ENCODE measurements around the gene MYO1E. TPM values are rescaled to one million over a fixed set of nuclear protein-coding genes. Genes with fewer than 3 reads are reported as not detected.
"Not testable (repeated sequence)": the region's sequence is repeated elsewhere in the genome, so short reads cannot be mapped to it uniquely, and the experiment has no call there.

Gene MYO1E
- total and polyA plus RNA-seq, 4 donors, result 28.7 to 46.1 (median 38.7) TPM

DNA sequence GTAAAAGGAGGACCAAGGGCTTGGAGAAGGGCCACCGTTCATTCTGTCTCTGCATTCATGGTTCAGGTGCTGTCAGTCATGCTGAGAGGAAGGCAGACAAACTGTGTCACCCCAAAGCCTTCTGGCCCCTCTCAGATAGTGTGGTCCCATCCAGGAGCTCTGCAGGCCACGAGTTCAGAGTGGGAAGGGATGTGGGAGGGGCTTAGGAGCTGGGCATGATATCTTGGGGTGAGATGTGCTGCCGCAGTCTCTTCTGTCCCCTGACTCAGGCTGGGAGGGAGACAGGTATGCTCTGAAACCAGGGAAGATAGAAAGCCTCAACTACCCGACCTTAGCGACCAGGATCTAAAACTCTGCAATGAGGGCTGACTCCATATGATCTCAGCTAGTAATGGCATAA lies 19.6 kb upstream of the MYO1E start:
- 71% methylated on average over 4 of the region's 5 CpGs for WGBS (ENCODE audit: insufficient coverage)
- Histone ChIP-seq H3K4me1 (ENCODE audit: control insufficient read depth, insufficient read depth, low read length) (no peaks in the 10 kb centered on the region), H3K27ac (ENCODE audit: low read depth, low read length) (no peak overlapping the region), H3K36me3 (ENCODE audit: control insufficient read depth, insufficient read depth, low read length) (no peaks in the 10 kb centered on the region), H3K9me3 (ENCODE audit: control insufficient read depth, insufficient read depth, low read length) (no peaks in the 10 kb centered on the region), H3K27me3 (ENCODE audit: control insufficient read depth, insufficient read depth, low read length) (no peaks in the 10 kb centered on the region), H3K4me3 (ENCODE audit: low read depth, low read length) (no peak overlapping the region)
- no peak for DNase-seq (ENCODE audit: low read depth in 4 of 6, low spot score in 6 of 6)

DNA sequence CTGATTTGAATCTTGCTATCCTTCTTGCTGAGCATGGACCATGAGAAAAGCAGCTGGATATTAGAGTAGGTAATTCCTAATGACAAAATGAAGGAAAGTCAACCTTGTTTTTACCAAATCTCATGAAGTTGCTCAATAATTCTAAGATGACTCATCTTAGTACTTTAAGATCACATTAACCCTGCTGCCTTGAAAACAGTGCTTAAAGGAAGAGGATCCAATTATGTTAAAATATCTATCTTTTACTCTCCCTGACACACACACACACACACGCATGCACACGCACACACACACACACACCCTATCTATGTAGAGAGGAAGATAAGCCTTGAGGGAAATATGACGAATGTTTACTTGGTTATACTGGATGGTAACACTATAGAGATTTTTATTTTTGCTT lies 16.0 kb upstream of the MYO1E start:
- Histone ChIP-seq H3K36me3 (ENCODE audit: control insufficient read depth, insufficient read depth, low read length) (no peaks in the 10 kb centered on the region), H3K4me1 (ENCODE audit: control insufficient read depth, insufficient read depth, low read length) (no peaks in the 10 kb centered on the region), H3K27ac (ENCODE audit: low read depth, low read length) (no peak overlapping the region), H3K9me3 (ENCODE audit: control insufficient read depth, insufficient read depth, low read length) (no peaks in the 10 kb centered on the region), H3K4me3 (ENCODE audit: low read depth, low read length) (no peak overlapping the region), H3K27me3 (ENCODE audit: control insufficient read depth, insufficient read depth, low read length) (no peaks in the 10 kb centered on the region)
- WGBS (ENCODE audit: insufficient coverage), result no CpG with 5 or more reads among the region's 3 CpGs
- no peak for DNase-seq (ENCODE audit: low read depth in 4 of 6, low spot score in 6 of 6)

DNA sequence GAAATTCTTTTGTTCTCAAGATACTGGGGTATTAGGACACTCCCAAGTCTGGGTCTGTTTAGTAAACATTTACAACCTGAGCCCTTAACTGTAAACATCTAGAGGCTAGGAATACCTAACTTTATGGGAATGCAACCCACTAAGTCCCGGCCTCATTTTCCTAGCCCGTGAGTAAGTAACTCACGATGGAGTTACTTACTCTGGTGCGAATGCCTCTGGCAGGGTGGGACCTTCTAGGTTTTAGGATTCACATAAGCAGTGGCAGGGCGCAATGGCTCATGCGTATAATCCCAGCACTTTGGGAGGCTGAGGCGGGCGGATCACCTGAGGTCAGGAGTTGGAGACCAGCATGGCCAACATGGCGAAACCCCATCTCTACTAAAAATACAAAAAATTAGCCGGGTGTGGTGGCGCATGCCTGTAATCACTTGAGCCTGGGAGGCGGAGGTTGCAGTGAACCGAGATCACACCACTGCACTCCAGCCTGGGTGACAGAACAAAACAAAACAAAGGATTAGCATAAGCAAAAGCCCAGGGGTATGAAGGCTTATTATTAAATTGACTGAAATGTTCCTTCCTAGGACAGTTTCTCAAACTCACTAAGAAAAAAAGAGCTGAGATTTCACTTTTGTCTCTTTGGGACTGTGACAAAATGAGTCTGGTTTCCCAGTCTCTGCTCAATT lies 14.7 kb upstream of the MYO1E start:
- not testable (repeated sequence) for H3K9me3 ChIP-seq (ENCODE audit: control insufficient read depth, insufficient read depth, low read length); H3K4me1 ChIP-seq (ENCODE audit: control insufficient read depth, insufficient read depth, low read length); DNase-seq (ENCODE audit: low read depth in 4 of 6, low spot score in 6 of 6); H3K27ac ChIP-seq (ENCODE audit: low read depth, low read length); H3K36me3 ChIP-seq (ENCODE audit: control insufficient read depth, insufficient read depth, low read length); H3K4me3 ChIP-seq (ENCODE audit: low read depth, low read length); H3K27me3 ChIP-seq (ENCODE audit: control insufficient read depth, insufficient read depth, low read length)
- 95% methylated on average over 8 of the region's 13 CpGs for WGBS (ENCODE audit: insufficient coverage)

DNA sequence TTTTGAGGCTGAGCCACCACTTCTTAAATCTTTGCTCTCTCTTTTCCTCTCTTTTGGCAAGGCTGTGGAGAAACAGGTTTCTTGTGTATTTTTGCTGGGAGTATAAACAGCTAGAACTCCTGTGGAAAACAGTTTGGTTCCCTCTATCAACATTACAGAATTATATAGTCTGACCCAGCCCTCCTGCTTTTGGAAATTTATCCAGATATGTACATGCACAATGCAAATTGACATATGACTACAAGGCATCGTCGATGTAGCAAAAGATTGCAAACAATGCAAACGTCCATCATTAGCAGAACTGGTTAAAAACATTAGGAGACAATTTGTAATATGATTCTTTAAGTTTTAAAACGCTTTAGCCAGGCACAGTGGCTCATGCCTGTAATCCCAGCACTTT lies 12.5 kb upstream of the MYO1E start:
- 71% methylated on average over 1 of the region's 4 CpGs for WGBS (ENCODE audit: insufficient coverage)
- no peak overlapping the region for H3K27ac ChIP-seq (ENCODE audit: low read depth, low read length)
- no peaks in the 10 kb centered on the region for H3K9me3 ChIP-seq (ENCODE audit: control insufficient read depth, insufficient read depth, low read length)
- no peaks in the 10 kb centered on the region for H3K27me3 ChIP-seq (ENCODE audit: control insufficient read depth, insufficient read depth, low read length)
- H3K36me3 ChIP-seq (ENCODE audit: control insufficient read depth, insufficient read depth, low read length), result no peaks in the 10 kb centered on the region
- no peak overlapping the region for H3K4me3 ChIP-seq (ENCODE audit: low read depth, low read length)
- H3K4me1 ChIP-seq (ENCODE audit: control insufficient read depth, insufficient read depth, low read length), result no peaks in the 10 kb centered on the region
- DNase-seq (ENCODE audit: low read depth in 4 of 6, low spot score in 6 of 6), result no peak

DNA sequence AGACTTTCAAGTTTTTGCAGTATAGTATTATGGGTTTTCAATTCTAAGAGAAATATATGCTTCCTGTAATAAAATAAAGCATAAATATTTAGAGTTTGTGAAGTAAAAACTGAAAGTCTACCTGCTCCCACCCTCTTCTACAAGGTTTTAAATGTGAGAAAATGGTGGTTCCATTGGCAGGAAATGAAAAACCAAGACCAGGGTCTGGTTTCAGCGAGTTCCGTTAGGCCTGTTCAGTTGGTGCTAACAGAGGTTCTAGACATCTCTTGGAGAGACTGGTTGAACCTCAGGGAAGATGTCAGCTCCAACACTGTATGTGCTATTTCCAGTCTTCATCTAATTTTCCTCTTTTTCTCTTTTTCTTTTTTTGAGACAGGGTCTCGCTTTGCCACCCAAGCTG lies 11.8 kb upstream of the MYO1E start:
- 100% methylated on average over 1 of the region's 3 CpGs for WGBS (ENCODE audit: insufficient coverage)
- no peak for DNase-seq (ENCODE audit: low read depth in 4 of 6, low spot score in 6 of 6)
- no peaks in the 10 kb centered on the region for H3K9me3 ChIP-seq (ENCODE audit: control insufficient read depth, insufficient read depth, low read length)
- H3K27me3 ChIP-seq (ENCODE audit: control insufficient read depth, insufficient read depth, low read length), result no peaks in the 10 kb centered on the region
- no peak overlapping the region for H3K27ac ChIP-seq (ENCODE audit: low read depth, low read length)
- H3K4me3 ChIP-seq (ENCODE audit: low read depth, low read length), result no peak overlapping the region
- H3K4me1 ChIP-seq (ENCODE audit: control insufficient read depth, insufficient read depth, low read length), result no peaks in the 10 kb centered on the region
- H3K36me3 ChIP-seq (ENCODE audit: control insufficient read depth, insufficient read depth, low read length), result no peaks in the 10 kb centered on the region

- H3K27me3 ChIP-seq (ENCODE audit: control insufficient read depth, insufficient read depth, low read length), result no peaks in the 10 kb centered on the region
- H3K4me3 ChIP-seq (ENCODE audit: low read depth, low read length), result no peak overlapping the region
- DNase-seq (ENCODE audit: low read depth in 4 of 6, low spot score in 6 of 6), result no peak
- no peaks in the 10 kb centered on the region for H3K9me3 ChIP-seq (ENCODE audit: control insufficient read depth, insufficient read depth, low read length)
- WGBS (ENCODE audit: insufficient coverage), result 38% methylated on average over 2 of the region's 7 CpGs
- H3K36me3 ChIP-seq (ENCODE audit: control insufficient read depth, insufficient read depth, low read length), result no peaks in the 10 kb centered on the region
- H3K27ac ChIP-seq (ENCODE audit: low read depth, low read length), result no peak overlapping the region
- no peaks in the 10 kb centered on the region for H3K4me1 ChIP-seq (ENCODE audit: control insufficient read depth, insufficient read depth, low read length)
Measured at GRCh38 chr15:59380902-59381610, 8.4 kb upstream of the MYO1E start.

- H3K36me3 ChIP-seq (ENCODE audit: control insufficient read depth, insufficient read depth, low read length), result no peaks in the 10 kb centered on the region
- H3K27ac ChIP-seq (ENCODE audit: low read depth, low read length), result no peak overlapping the region
- 50% methylated on average over 1 of the region's 1 CpG for WGBS (ENCODE audit: insufficient coverage)
- H3K4me1 ChIP-seq (ENCODE audit: control insufficient read depth, insufficient read depth, low read length), result no peaks in the 10 kb centered on the region
- H3K9me3 ChIP-seq (ENCODE audit: control insufficient read depth, insufficient read depth, low read length), result no peaks in the 10 kb centered on the region
- H3K4me3 ChIP-seq (ENCODE audit: low read depth, low read length), result no peak overlapping the region
- no peak for DNase-seq (ENCODE audit: low read depth in 4 of 6, low spot score in 6 of 6)
- no peaks in the 10 kb centered on the region for H3K27me3 ChIP-seq (ENCODE audit: control insufficient read depth, insufficient read depth, low read length)
Measured at GRCh38 chr15:59379531-59379930, 6.9 kb upstream of the MYO1E start.

- Histone ChIP-seq H3K4me3 (ENCODE audit: low read depth, low read length) (no peak overlapping the region), H3K27ac (ENCODE audit: low read depth, low read length) (no peak overlapping the region), H3K27me3 (ENCODE audit: control insufficient read depth, insufficient read depth, low read length) (no peaks in the 10 kb centered on the region), H3K4me1 (ENCODE audit: control insufficient read depth, insufficient read depth, low read length) (no peaks in the 10 kb centered on the region), H3K36me3 (ENCODE audit: control insufficient read depth, insufficient read depth, low read length) (no peaks in the 10 kb centered on the region), H3K9me3 (ENCODE audit: control insufficient read depth, insufficient read depth, low read length) (no peaks in the 10 kb centered on the region)
- no peak for DNase-seq (ENCODE audit: low read depth in 4 of 6, low spot score in 6 of 6)
Measured at GRCh38 chr15:59378855-59379254, 6.2 kb upstream of the MYO1E start.

GRCh38 chr15:59377924-59378323 lies 5.3 kb upstream of the MYO1E start:
- no peak for DNase-seq (ENCODE audit: low read depth in 4 of 6, low spot score in 6 of 6)
- H3K27me3 ChIP-seq (ENCODE audit: control insufficient read depth, insufficient read depth, low read length), result no peaks in the 10 kb centered on the region
- no CpG with 5 or more reads among the region's 3 CpGs for WGBS (ENCODE audit: insufficient coverage)
- H3K4me1 ChIP-seq (ENCODE audit: control insufficient read depth, insufficient read depth, low read length), result no peaks in the 10 kb centered on the region
- no peak overlapping the region for H3K27ac ChIP-seq (ENCODE audit: low read depth, low read length)
- no peaks in the 10 kb centered on the region for H3K36me3 ChIP-seq (ENCODE audit: control insufficient read depth, insufficient read depth, low read length)
- H3K4me3 ChIP-seq (ENCODE audit: low read depth, low read length), result no peak overlapping the region
- H3K9me3 ChIP-seq (ENCODE audit: control insufficient read depth, insufficient read depth, low read length), result no peaks in the 10 kb centered on the region

DNA sequence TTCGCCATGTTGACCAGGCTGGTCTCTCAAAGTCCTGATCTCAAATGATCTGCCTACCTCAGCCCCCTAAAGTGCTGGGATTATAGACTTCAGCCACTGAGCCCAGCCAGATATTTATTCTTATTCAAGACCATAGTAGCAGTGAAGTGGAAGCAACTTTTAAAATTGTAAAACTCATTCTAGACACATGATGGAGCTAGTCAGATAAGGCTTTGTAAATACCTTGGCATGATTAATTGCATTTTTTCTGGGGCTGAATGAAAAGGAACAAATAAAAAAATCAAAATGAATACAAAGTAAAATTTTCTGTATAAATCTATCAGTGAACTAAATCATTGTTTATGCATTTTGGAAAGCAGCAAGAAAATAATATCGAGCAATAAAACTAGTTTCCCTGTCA lies 4.1 kb upstream of the MYO1E start:
- Histone ChIP-seq H3K4me1 (ENCODE audit: control insufficient read depth, insufficient read depth, low read length) (peaks cover 2% of the 10 kb centered on the region), H3K27me3 (ENCODE audit: control insufficient read depth, insufficient read depth, low read length) (peaks cover 5% of the 10 kb centered on the region), H3K4me3 (ENCODE audit: low read depth, low read length) (no peak overlapping the region), H3K27ac (ENCODE audit: low read depth, low read length) (no peak overlapping the region), H3K36me3 (ENCODE audit: control insufficient read depth, insufficient read depth, low read length) (no peaks in the 10 kb centered on the region), H3K9me3 (ENCODE audit: control insufficient read depth, insufficient read depth, low read length) (no peaks in the 10 kb centered on the region)
- peak in 2 of 6 donors; percentile 26 to 30 for DNase-seq (ENCODE audit: low read depth in 4 of 6, low spot score in 6 of 6)
- no CpG with 5 or more reads among the region's 2 CpGs for WGBS (ENCODE audit: insufficient coverage)
